PC-3 (cell line): ENCODE measurements around the gene CD6. TPM values are rescaled to one million over a fixed set of nuclear protein-coding genes. Genes with fewer than 3 reads are reported as not detected.

Experiments used
- ATAC-seq: fragments of 200-7000 bp; cut with Tn5 transposase; 2 replicates; pipeline ENCODE4 v1.9.1; 2020; ENCODE audit warnings: mild to moderate bottlenecking, moderate library complexity
- BruUV-seq: library from RNA; stranded (reverse); fragments of 400-500 nt; replicated peaks from 2 replicates; lab custom pipeline; 2021; lab: Mats Ljungman, UMichigan
- CTCF ChIA-PET: fragments of 300-600 bp; sonication (Branson Sonifier 250); formaldehyde crosslinking; loops from one replicate; lab custom pipeline; 2022; ENCODE audit warnings: antibody characterized with exemption; lab: Charles Lee
- POLR2A ChIA-PET: fragments of 300-600 bp; sonication (Branson Sonifier 250); formaldehyde crosslinking; loops from one replicate; lab custom pipeline; 2022; ENCODE audit warnings: antibody characterized with exemption; ENCODE audit not compliant: unreplicated experiment; lab: Charles Lee
- DNase-seq: peaks from one replicate; pipeline ENCODE4 v3.0.0-alpha.2; 2015
- H2AFZ ChIP-seq: fragments of 300-600 bp; sonication (generic); 2 replicates; pipeline ENCODE4 v1.6.0; 2016; ENCODE audit warnings: antibody characterized with exemption, low read length
- H3F3A ChIP-seq: fragments of 300-600 bp; sonication (generic); one replicate; pipeline ENCODE4 v1.6.0; 2017; ENCODE audit warnings: antibody characterized with exemption, low read length, control low read depth, mild to moderate bottlenecking; ENCODE audit not compliant: unreplicated experiment
- H3K27ac ChIP-seq: fragments of 300-600 bp; sonication (generic); 2 replicates; pipeline ENCODE4 v1.5.1; 2016; ENCODE audit warnings: mild to moderate bottlenecking, low read length
- H3K27me3 ChIP-seq: fragments of 300-600 bp; sonication (generic); 2 replicates; pipeline ENCODE4 v1.6.1; 2016; ENCODE audit warnings: low read length, mixed read lengths
- H3K36me3 ChIP-seq: fragments of 300-600 bp; sonication (generic); 2 replicates; pipeline ENCODE4 v1.6.1; 2016; ENCODE audit warnings: low read depth, mixed run types, low read length, mixed read lengths
- H3K4me1 ChIP-seq: fragments of 300-600 bp; sonication (generic); 2 replicates; pipeline ENCODE4 v1.5.1; 2016; ENCODE audit warnings: low read length; ENCODE audit not compliant: insufficient read depth
- H3K4me2 ChIP-seq: fragments of 300-600 bp; sonication (generic); 2 replicates; pipeline ENCODE4 v1.6.0; 2016; ENCODE audit warnings: low read length
- H3K4me3 ChIP-seq: fragments of 300-600 bp; sonication (generic); 2 replicates; pipeline ENCODE4 v1.5.1; 2016; ENCODE audit warnings: mild to moderate bottlenecking, low read length, mixed read lengths
- H3K79me2 ChIP-seq: fragments of 300-600 bp; sonication (generic); 2 replicates; pipeline ENCODE4 v1.6.1; 2017; ENCODE audit warnings: low read length, mixed read lengths
- H3K9ac ChIP-seq: fragments of 300-600 bp; sonication (generic); 2 replicates; pipeline ENCODE4 v1.6.0; 2016; ENCODE audit warnings: mild to moderate bottlenecking, low read length
- H3K9me2 ChIP-seq: fragments of 300-600 bp; sonication (generic); replicated peaks from 2 replicates; pipeline ENCODE4 v1.6.1; 2016; ENCODE audit warnings: mixed run types, low read length, mixed read lengths
- H3K9me3 ChIP-seq: fragments of 300-600 bp; sonication (generic); 2 replicates; pipeline ENCODE4 v1.6.1; 2016; ENCODE audit warnings: low read length, mixed read lengths
- H4K20me1 ChIP-seq: fragments of 300-600 bp; sonication (generic); 2 replicates; pipeline ENCODE4 v1.6.1; 2016; ENCODE audit warnings: low read length, mixed read lengths
- CTCF ChIP-seq: fragments of 300-600 bp; sonication (generic); conservative IDR thresholded peaks from 2 replicates; pipeline ENCODE4 v1.5.1; 2017; ENCODE audit warnings: antibody characterized with exemption, low read depth, mild to moderate bottlenecking, low read length
- EZH2 ChIP-seq: fragments of 300-600 bp; sonication (generic); IDR thresholded peaks from one replicate; pipeline ENCODE4 v1.6.1; 2017; ENCODE audit warnings: antibody characterized with exemption, mild to moderate bottlenecking, low read length; ENCODE audit not compliant: unreplicated experiment
- EZH2phosphoT487 ChIP-seq: fragments of 300-600 bp; sonication (generic); IDR thresholded peaks from 2 replicates; pipeline ENCODE4 v1.6.1; 2018; ENCODE audit warnings: mild to moderate bottlenecking, antibody characterized with exemption, low read length, borderline replicate concordance
- intact Hi-C: fragments of 100-400 bp; cut with micrococcal nuclease; formaldehyde crosslinking; loops from 2 replicates; pipeline ENCODE4 v1.9.0; 2023
- total RNA-seq: library from RNA; depleted of rRNA; stranded (reverse); fragments of >200 nt; gene quantifications from 2 replicates; pipeline ENCODE4 v1.2.3, GENCODE V29; 2014

CD6 gene
- total RNA-seq, 1 experiment from 2014 or later, result not detected

GRCh38 chr11:61020551-61021235 lies 49.2 kb downstream of the CD6 start:
- POLR2A ChIA-PET, result no interaction called here
- Histone ChIP-seq H3K9ac (no peak overlapping the region), H3K79me2 (no peaks in the 10 kb centered on the region), H3K9me3 (no peaks in the 10 kb centered on the region), H2AFZ (no peak overlapping the region), H3K27me3 (peaks cover 41% of the 10 kb centered on the region; the same call in 1 of the 2 replicates), H3K4me3 (no peak overlapping the region), H4K20me1 (no peaks in the 10 kb centered on the region), H3K9me2 (no peaks in the 10 kb centered on the region), H3K4me1 (no peaks in the 10 kb centered on the region), H3F3A (no peaks in the 10 kb centered on the region), H3K27ac (no peak overlapping the region), H3K36me3 (no peaks in the 10 kb centered on the region), H3K4me2 (no peak overlapping the region)
- TF ChIP-seq EZH2 (no peak), CTCF (no peak), EZH2phosphoT487 (no peak)
- intact Hi-C loops, result no loop called here
- CTCF ChIA-PET, result no interaction called here
- DNase-seq (no peak), ATAC-seq (no peak)
- no TSS peak for BruUV-seq

GRCh38 chr11:61021661-61022212 lies 50.3 kb downstream of the CD6 start:
- no peaks in the 10 kb centered on the region for H3K79me2 ChIP-seq
- no peak overlapping the region for H3K4me2 ChIP-seq
- intact Hi-C loops, result no loop called here
- no peaks in the 10 kb centered on the region for H3K36me3 ChIP-seq
- no peak overlapping the region for H3K27ac ChIP-seq
- H2AFZ ChIP-seq, result no peak overlapping the region
- ATAC-seq, result no peak; the same call in 1 of the 2 replicates
- no peaks in the 10 kb centered on the region for H3K9me2 ChIP-seq
- H4K20me1 ChIP-seq, result no peaks in the 10 kb centered on the region
- H3K9me3 ChIP-seq, result no peaks in the 10 kb centered on the region
- no peaks in the 10 kb centered on the region for H3K4me1 ChIP-seq
- ChIA-PET POLR2A (no interaction called here), CTCF (no interaction called here)
- peaks cover 44% of the 10 kb centered on the region; the same call in 1 of the 2 replicates for H3K27me3 ChIP-seq
- DNase-seq, result no peak
- BruUV-seq, result no TSS peak
- H3F3A ChIP-seq, result no peaks in the 10 kb centered on the region
- TF ChIP-seq EZH2phosphoT487 (no peak), EZH2 (no peak), CTCF (no peak)
- no peak overlapping the region for H3K4me3 ChIP-seq
- H3K9ac ChIP-seq, result no peak overlapping the region
